GM19463 (cell line): ENCODE measurements around the gene UQCRHL.

Experiments used
- ATAC-seq: cut with Tn5 transposase; IDR thresholded peaks from one replicate; pipeline ENCODE4 v1.9.1; 2021; ENCODE audit warnings: mild to moderate bottlenecking, moderate library complexity; ENCODE audit not compliant: unreplicated experiment

UQCRHL gene

GRCh38 chr1:15760520-15761211, 46.8 kb downstream of the UQCRHL start:
- ATAC-seq, result no peak

- no peak for ATAC-seq
These were observed 48.3 kb downstream of the UQCRHL start for GRCh38 chr1:15758953-15759661.

GRCh38 chr1:15758343-15758931, 49.0 kb downstream of the UQCRHL start, which contains the start of gene FBLIM1:
Gene FBLIM1 (plus strand): TSS chr1:15758795. CDS start chr1:15764984, 6,189 bp downstream.
- ATAC-seq, result no peak

GRCh38 chr1:15757575-15758342, 49.7 kb downstream of the UQCRHL start:
- no peak for ATAC-seq
